GM19035 (cell line): ENCODE measurements around the gene EDAR.

ENCODE experiments used
- ATAC-seq: cut with Tn5 transposase; IDR thresholded peaks from one replicate; pipeline ENCODE4 v1.9.1; 2021; ENCODE audit not compliant: unreplicated experiment

EDAR gene

GRCh38 chr2:108969856-108970255 lies 19.2 kb downstream of the EDAR start:
- no peak for ATAC-seq

- no peak for ATAC-seq
Observed at GRCh38 chr2:108968619-108969018, 20.4 kb downstream of the EDAR start.

DNA sequence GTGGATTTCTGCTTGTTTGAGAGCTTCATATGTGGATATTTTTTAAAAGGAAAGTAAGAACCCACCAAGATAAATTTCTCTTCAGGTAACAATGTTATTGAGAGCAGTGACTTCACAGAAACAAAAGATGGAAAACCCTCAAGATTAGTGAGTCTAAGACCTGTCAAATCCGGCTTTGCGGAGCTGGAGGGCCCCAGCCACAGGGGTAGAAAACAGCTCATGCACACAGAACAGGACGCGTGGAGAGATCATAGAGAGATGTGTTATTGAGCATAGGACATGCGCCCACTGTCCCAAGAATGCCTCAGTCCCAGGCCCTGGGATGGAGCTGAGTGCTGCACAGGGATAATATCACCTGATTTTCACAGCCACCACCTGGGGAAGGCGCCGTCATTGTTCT lies 21.3 kb downstream of the EDAR start:
- ATAC-seq, result no peak

DNA sequence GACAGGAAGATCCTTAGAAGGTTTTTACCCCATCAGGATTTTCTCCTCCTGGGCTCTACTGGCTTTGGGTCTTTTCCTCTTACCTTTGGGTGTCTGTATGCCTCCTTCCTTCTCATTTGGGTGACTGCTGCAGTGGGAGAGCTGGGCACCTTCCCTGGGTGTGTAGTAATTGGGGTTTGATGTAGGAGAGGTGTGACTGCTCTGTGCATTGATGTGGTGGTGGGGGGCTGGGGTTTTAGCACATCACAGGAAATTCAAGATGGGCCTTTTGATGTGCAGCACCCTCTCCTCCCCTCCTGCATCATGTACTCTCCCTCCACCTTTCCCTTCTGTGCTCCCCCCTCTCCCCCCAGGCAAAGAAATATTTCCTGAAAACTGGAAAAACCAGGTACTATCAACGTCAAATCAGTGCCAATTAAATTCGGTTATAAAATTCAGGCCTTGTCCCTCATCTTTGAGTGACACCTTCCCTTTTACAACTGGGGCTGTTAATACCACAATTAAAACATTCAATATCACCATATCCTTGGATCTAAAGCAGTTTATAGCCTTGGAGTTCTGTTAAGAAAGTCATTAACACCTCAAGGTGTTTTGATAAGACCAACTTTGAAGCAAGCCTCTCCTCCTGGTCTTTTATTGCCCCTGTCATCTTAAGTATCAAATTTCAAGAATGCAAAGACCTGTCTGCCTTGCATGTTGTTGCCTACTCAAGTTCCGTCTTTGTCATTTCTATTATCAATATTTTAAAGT lies 23.3 kb downstream of the EDAR start:
- ATAC-seq, result no peak

- no peak for ATAC-seq
Observed at GRCh38 chr2:108963057-108963456, 26.0 kb downstream of the EDAR start.

DNA sequence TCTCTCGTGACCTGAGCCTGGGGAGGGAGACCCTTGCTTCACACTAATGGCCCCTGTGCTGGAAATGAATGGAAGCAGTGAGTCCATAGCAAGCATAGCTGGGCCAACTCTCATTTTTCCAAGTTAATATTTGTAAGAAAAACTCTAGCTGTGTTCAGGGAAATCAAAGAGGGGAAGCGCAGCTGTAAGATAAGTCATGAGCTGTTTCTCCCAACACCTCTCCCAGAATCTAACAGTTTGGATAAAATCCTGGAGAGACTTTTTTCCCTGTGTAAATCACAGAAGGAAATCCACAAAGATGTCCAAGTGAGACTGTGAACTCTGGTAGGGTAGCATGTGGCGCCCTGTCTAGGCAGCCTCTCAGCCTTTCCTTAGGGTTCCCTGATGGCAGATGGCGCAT lies 27.2 kb downstream of the EDAR start:
- no peak for ATAC-seq

- ATAC-seq, result no peak
Observed at GRCh38 chr2:108960006-108960405, 29.0 kb downstream of the EDAR start.

DNA sequence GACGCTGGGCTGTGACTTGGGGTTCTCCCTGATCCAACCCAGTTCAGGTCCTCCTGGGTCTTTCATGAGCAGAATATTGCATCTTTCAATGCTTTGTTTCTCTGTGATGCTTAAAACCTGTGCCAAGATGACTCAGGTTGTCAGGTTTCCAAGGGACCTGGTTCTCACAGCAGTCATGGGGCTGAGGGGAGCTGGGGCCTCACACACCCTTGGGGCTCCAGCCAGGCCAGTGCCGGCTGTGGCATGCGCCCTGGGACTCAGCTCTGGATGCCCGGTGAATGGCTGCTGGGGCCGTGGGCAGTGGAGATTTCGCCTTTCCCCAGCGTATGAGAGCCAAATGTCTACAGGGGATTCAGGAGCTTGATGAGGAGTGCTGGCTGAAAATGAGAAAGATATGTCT lies 29.6 kb downstream of the EDAR start:
- no peak for ATAC-seq

- no peak for ATAC-seq
Observed at GRCh38 chr2:108958632-108959341, 30.2 kb downstream of the EDAR start.

DNA sequence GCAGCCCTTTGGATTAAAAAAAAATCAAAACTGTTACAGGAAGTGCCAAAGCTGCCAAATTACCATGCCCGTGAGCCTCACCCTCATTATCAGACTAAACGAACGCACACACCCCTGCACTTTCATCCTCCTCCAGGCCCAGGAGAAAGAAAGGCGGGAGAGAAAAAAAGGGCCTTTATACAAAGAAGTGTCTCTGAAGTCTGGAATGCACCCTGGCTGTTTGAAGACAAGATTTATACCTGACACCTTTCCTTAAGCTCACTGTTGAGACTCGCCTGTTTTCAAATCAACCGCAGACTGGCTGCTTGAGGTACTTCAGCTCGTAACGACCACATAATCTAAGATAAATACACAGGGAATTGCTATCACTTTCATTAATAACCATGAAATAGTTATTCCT lies 31.0 kb downstream of the EDAR start:
- ATAC-seq, result no peak

- ATAC-seq, result no peak
Observed at GRCh38 chr2:108956375-108956774, 32.6 kb downstream of the EDAR start.

GRCh38 chr2:108950369-108951135 lies 38.5 kb downstream of the EDAR start:
- ATAC-seq, result no peak

DNA sequence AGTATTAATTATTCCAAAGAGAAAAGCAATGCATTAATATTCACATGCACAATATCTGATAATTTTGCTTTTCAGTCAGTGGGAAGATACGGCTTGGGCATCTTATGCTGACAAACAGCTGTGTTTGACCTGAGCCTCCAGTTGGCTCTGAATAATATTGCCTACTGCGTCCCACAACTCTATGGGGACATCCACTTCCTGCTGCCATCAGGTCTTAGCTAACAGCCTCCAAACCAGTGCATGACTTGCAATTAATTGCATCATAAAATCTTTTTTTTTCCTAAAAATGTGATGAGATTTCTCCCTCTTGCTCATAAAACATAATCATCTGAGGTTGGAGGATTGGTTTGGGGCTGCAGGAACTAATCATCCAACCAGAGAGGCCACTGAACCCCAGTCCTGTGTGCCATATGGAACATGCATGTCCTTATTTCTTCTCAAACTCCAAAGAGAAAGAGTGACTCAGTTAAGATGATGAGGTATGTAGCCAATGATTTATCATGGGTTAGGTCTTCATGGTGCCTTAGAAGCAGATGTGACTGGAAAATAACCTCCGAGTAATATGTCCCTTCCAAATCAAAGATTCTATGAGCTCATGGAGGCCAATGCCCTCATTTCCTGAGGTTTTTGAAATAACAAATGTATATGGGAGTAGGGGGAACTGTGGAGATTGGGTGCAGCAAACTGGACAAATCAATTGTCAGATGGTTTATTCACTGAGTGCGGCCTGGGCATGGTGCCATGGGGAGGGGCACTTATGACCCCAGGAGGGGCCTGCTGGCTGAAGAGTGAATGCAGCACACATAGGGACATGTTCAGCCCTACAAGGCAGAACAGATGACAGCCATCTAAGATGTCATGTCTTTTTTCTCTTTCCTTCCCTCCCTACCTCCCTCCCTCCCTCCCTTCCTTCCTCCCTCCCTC lies 39.4 kb downstream of the EDAR start:
- ATAC-seq, result no peak

DNA sequence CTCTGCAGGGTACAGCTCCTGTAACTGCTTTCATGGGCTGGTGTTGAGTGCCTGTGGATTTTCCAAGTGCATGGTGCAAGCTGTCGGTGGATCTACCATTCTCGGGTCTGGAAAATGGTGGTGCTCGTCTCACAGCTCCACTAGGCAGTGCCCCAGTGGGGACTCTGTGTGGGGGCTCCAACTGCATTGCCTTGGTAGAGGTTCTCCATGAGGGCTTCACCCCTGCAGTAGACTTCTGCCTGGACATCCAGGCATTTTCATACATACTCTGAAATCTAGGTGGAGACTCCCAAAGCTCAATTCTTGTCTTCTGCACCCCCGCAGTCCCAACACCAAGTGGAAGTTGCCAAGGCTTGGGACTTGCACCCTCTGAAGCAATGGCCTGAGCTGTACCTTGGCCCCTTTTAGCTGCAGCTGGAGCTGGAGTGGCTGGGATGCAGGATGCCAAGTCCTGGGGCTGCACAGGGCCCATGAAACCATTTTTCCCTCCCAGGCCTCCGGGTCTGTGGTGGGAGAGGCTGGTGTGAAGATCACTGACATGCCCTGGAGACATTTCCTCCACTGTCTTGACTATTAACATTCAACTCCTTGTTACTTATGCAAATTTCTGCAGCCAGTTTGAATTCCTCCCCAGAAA lies 41.6 kb downstream of the EDAR start:
- no peak for ATAC-seq

DNA sequence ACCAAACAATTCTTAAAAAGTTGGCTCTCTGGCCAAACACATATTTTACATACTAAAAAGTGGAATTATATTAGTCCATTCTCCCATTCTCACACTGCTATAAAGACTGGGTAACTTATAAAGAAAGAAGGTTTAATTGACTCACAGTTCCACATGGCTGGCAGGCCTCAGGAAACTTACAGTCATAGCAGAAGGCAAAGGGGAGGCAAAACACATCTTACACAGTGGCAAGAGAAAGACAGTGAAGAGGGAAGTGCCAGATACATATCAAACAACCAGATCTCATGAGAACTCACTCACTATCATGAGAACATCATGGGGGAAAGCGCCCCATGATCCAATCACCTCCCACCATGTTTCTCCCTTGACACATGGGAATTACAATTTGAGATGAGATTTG lies 42.6 kb downstream of the EDAR start:
- ATAC-seq, result no peak

DNA sequence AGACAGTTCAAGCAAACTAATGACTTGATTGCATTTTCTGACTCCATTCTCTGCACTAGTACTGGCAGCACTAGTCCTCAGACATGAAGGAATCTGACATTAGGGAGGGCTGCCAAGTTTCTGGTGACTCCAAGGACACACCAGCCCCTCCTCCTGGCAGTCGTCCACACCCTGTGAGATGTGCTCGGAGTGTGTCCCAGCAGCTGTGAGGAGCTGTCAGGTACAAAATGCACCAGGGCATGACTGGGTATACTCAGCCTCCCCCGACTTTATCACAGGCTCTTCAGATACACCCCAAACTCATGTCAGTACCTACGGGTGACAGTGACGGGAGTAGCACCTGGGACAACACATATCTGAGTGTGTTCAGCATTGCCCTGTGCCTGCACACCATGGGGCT lies 43.1 kb downstream of the EDAR start:
- ATAC-seq, result no peak

- ATAC-seq, result no peak
Observed at GRCh38 chr2:108944601-108945331, 44.3 kb downstream of the EDAR start.

- ATAC-seq, result no peak
Observed at GRCh38 chr2:108943751-108944150, 45.3 kb downstream of the EDAR start.

DNA sequence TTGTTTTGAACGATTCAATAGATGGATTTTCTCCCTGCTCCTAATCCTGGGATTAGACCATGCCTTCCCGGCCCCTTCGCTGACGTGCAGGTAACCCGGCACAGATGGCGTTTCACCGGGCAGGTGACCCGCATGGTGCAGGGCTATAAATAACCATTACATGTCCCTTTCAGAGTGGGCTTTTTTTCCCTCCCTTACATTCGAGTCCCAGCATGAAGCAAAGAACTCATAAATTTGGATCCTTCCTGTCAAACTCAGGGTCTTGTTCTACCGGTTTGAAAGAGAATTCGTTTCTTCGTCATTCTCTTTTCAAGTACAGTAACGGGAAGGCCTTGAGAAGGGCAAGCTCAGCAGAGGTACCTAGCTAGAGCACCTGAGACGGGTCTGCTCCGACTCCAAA lies 46.1 kb downstream of the EDAR start:
- ATAC-seq, result no peak
